ENCODE data around the gene NUP107. TPM values are rescaled to one million over a fixed set of nuclear protein-coding genes. Genes with fewer than 3 reads are reported as not detected.

NUP107 gene
- total RNA-seq, 3 donors from 2014 or later, result 27.7 to 39.6 (median 32.3) TPM

DNA sequence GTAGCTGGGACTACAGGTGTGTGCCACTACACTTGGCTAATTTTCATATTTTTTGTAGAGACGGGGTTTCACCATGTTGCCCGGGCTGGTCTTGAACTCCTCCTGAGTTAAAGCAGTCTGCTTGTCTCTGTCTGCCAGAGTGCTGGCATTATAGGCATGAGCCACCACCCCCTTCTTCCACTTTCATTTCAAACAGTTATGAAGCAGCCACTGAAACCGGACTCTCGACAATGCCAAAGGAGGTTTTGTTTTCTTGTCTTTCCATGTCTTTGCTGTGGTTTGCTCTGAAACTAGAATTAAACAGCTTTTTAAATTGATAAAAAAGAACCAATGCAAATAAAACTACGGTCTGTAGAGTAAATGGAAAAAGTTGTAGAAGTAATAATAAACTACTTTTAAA is 45.6 kb upstream of the NUP107 start:
- H3K9me3 ChIP-seq, result no peaks in the 10 kb centered on the region
- H3K4me3 ChIP-seq, result no peak overlapping the region
- no peak for TF ChIP-seq CTCF (IDR thresholded peaks at IDR 0.05)
- no peaks in the 10 kb centered on the region for H3K36me3 ChIP-seq (ENCODE audit: low read depth)
- DNase-seq (peak in 1 of 3 donors; percentile 23), ATAC-seq (peak; percentile 45)
- H3K4me1 ChIP-seq (ENCODE audit: low read depth), result no peaks in the 10 kb centered on the region
- intact Hi-C loops (cut with DNase I, micrococcal nuclease), result no loop called here

- no peak for ATAC-seq
- no peaks in the 10 kb centered on the region for H3K4me1 ChIP-seq (ENCODE audit: low read depth)
- no peak for DNase-seq
- TF ChIP-seq CTCF (IDR thresholded peaks at IDR 0.05), result no peak
- intact Hi-C loops (cut with DNase I, micrococcal nuclease), result no loop called here
- H3K4me3 ChIP-seq, result no peak overlapping the region
- H3K9me3 ChIP-seq, result no peaks in the 10 kb centered on the region
- no peaks in the 10 kb centered on the region for H3K36me3 ChIP-seq (ENCODE audit: low read depth)
Observed at GRCh38 chr12:68646484-68646883, 40.3 kb upstream of the NUP107 start.

GRCh38 chr12:68647507-68647906 is 39.3 kb upstream of the NUP107 start:
- H3K4me3 ChIP-seq, result no peak overlapping the region
- no peak for ATAC-seq
- no peak for DNase-seq
- no peak for TF ChIP-seq CTCF (IDR thresholded peaks at IDR 0.05)
- intact Hi-C loops (cut with DNase I, micrococcal nuclease), result no loop called here
- H3K4me1 ChIP-seq (ENCODE audit: low read depth), result no peaks in the 10 kb centered on the region
- H3K9me3 ChIP-seq, result no peaks in the 10 kb centered on the region
- H3K36me3 ChIP-seq (ENCODE audit: low read depth), result no peaks in the 10 kb centered on the region

- DNase-seq (no peak), ATAC-seq (peak; percentile 15)
- H3K4me3 ChIP-seq, result no peak overlapping the region
- H3K36me3 ChIP-seq (ENCODE audit: low read depth), result no peaks in the 10 kb centered on the region
- no peaks in the 10 kb centered on the region for H3K9me3 ChIP-seq
- TF ChIP-seq CTCF (IDR thresholded peaks at IDR 0.05), result no peak
- intact Hi-C loops (cut with DNase I, micrococcal nuclease), result no loop called here
- no peaks in the 10 kb centered on the region for H3K4me1 ChIP-seq (ENCODE audit: low read depth)
Observed at GRCh38 chr12:68648179-68648578, 38.6 kb upstream of the NUP107 start.

GRCh38 chr12:68665016-68665569 is 21.7 kb upstream of the NUP107 start:
- no peak overlapping the region for H3K4me3 ChIP-seq
- no peak for TF ChIP-seq CTCF (IDR thresholded peaks at IDR 0.05)
- H3K36me3 ChIP-seq (ENCODE audit: low read depth), result no peaks in the 10 kb centered on the region
- intact Hi-C loops (cut with DNase I, micrococcal nuclease), result no loop called here
- ATAC-seq, result no peak
- no peak for DNase-seq
- H3K4me1 ChIP-seq (ENCODE audit: low read depth), result no peaks in the 10 kb centered on the region
- H3K9me3 ChIP-seq, result no peaks in the 10 kb centered on the region

DNA sequence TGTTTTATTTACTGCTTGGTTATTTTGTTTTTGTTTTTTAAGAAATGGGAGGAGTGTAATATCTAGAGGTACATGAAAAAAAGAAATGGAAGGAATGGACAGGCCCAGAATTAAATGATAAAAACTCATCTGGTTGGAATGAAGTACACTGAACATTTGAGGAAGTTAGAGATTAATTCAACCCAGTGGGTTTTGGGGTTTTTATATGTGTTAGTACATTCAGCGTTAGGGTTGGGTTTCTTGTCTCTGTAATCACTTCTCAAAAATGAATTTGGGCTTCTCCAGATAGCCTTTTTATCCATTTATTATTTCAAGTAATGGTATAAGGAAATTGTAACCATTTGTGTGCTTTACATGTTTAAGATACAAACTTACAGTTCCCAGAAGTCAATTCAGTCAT is 19.5 kb upstream of the NUP107 start:
- intact Hi-C loops (cut with DNase I, micrococcal nuclease), result no loop called here
- Histone ChIP-seq H3K4me3 (no peak overlapping the region), H3K4me1 (ENCODE audit: low read depth) (no peaks in the 10 kb centered on the region), H3K9me3 (no peaks in the 10 kb centered on the region), H3K36me3 (ENCODE audit: low read depth) (no peaks in the 10 kb centered on the region)
- ATAC-seq, result no peak
- no peak for TF ChIP-seq CTCF (IDR thresholded peaks at IDR 0.05)
- DNase-seq, result no peak
